Nucleus accumbens (tissue), 56 donors: ENCODE measurements around the gene TOPORS.

ENCODE experiments used
- DNase-seq, 56 donors: peaks; one replicate each; lab custom pipeline; 2025; lab: John Stamatoyannopoulos, UW

Gene TOPORS

DNA sequence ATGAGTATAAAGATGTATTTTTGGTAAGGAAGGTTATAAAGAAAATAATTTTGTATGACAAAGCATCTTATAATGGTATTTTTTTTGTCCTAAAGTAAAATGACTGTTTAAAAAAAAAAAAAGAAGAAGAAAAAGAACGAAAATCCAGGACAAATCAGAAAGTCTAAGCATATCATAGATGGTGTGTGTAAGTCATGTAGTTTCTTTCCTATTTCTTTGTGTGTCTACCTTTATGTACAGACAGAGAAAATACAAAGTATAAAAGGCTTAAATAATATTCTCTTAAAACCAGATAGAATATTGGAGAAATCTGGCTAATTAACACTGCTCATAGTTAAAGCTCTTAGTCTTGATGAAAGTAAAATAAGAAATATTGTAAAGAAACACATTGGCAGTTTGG lies 34.1 kb downstream of the TOPORS start:
- no peak for DNase-seq

DNA sequence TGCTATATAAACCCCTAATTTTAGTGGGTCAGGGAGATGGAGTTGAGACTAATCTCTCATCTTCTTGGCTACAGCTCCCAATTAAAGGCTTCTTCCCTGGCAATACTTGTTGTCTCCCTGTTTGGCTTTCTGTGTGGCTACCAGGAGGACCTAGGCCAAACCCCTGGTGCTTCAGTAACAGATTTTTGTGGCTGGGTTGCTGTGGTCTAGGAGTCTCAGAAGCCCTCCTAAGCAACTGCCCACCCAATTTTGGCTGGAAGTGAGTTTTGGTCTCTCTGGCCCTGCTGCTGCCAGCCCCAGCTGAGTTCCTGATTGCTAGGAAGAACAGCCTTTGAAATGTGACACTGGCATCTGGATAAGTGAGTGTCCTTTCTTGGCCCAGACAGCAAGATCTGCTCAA lies 36.1 kb downstream of the TOPORS start:
- no peak for DNase-seq

DNA sequence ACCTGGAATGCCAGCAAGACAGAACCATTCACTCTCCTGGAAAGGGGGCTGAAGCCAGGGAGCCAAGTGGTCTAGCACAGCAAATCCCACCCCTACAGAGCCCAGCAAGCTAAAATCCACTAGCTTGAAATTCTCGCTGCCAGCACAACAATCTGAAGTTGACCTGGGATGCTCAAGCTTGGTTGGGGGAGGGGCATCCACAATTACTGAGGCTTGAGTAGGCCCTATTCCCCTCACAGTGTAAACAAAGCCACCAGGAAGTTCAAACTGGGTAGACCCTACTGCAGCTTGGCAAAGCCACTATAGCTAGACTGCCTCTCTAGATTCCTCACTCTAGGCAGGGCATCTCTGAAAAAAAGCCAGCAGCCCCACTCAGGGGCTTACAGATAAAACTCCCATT lies 43.7 kb downstream of the TOPORS start:
- no peak for DNase-seq

DNA sequence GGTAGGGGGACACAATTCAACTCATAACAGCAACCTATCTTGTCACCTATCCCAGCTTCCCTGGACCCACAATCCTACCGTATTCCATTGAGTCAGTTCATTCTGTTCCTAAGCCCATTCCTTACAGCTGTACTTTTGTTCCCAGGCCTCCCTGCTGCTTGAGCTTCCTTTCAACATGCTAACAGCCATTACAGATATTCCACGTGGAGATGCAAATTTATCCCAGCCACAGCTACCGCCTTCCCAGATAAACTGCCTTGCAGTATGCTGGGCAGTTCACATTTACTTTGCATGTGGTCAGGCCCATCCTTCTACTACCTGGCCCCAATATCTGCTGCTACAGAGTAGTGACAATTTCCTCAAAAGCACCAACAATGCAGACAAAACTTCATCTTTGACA lies 49.4 kb downstream of the TOPORS start:
- DNase-seq = no peak

DNA sequence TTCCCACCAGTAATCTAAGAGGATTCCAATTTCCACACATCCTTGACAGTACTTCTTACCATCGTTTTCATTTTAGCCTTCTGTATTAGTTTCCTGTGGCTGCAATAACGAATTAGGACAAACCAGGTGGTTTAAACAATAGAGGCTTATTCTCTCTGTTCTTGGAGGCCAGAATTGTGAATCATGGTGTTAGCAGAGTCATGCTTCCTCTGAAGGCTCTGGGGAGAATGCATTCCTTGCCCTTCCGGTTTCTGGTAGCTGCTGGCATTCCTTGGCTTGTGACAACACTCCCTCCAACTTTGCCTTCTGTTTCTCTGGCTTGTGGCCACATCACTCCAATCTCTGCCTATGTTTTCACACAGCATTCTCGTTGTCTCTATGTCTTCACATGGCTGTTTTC lies 49.9 kb downstream of the TOPORS start:
- DNase-seq = no peak

DNA sequence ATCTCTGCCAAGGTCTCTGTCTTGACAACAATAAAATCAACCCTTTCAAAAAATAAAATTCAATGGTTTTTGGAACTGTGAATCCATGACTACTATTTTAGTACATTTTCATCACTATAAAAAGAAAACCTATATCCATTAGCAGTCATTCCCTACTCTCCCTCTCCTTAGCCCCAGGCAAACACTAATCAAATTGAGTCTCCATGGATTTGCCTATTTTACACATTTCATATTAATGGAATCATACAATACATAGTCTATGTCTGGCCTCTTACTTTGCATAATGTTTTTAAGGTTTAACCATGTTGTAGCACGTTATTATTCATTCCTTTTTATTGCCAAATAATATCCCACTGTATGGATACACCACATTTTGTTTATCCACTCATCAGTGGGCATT lies 50.5 kb downstream of the TOPORS start:
- no peak for DNase-seq

DNA sequence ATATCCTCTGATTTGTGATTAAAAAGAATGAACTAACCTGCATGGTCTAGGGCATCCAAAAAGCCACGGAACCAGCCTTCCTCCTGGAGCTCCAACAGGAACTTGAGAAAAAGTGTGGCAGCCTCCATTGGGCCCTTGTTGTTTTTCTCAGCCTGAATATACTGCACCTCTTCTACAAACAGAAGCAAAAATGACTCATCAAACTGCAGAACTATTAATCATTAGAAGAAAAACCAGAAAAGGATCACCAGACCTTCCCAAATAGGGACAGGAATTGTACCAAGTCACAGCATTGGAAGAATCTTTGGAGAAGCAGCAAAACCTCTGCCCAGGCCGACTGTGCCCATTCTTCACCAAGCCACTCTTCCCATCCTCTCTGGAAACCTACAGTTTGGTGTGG lies 51.6 kb downstream of the TOPORS start:
- no peak for DNase-seq

DNA sequence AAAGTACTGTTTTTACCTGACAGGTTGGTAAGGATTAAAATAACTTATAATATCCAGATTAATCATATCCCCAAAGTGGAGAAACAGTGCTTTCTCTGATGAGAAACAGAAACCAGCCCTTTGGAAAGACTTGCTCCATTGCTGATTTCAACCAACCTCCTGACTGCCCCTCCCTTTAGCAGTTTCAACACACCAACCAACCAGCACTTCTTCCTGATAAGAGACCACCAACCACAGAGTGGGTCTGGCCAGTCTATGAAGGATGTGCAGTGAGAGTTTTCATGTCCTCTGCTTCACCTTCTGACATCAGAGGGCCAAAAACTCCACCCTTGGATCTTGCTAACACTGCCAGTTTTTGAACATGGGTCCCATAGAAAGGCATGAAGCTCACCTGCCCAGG lies 54.5 kb downstream of the TOPORS start:
- DNase-seq = no peak

DNA sequence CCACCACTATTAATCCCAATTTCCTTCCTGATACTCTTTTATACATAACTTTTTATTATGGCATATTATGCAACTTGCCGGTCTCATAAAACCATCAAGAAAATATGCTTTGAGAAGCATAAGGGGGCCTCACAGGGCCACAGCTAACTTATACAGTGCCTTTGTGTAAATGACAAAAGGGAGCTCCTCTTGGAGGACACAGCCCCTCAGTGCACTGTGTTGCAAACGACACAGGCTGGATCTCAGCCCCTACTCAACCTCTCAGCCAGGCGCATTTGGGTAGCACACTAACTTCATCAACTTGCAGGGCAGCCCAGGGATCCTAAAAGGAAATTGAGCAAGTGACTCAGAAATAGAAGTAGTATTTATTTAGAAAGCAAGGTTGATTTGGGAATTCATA lies 61.8 kb downstream of the TOPORS start:
- DNase-seq = no peak
